ENCODE data around the gene TLK1.

The TLK1 gene

DNA sequence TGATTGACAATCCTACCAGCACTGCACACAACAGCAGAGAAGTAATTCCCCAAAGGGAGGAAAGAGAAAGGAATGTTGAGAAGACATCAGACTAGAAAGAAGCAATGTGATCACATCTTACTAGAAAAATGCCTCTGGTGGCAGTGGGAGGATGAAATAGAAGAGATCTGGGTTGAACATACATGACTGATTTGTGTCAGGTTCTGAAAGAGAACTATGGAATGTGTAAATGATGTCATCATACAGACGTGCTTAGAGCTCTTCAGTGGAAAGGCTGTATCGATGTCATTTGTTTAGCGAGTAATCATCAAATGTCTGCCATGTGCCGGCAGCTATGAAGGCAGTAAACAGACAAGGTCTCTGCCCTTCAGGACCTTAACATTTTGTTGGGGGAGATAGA lies 206.8 kb downstream of the TLK1 start:
- DNase-seq, result no peak

GRCh38 chr2:170950221-170950761 lies 210.4 kb downstream of the TLK1 start:
- no peak for DNase-seq

DNA sequence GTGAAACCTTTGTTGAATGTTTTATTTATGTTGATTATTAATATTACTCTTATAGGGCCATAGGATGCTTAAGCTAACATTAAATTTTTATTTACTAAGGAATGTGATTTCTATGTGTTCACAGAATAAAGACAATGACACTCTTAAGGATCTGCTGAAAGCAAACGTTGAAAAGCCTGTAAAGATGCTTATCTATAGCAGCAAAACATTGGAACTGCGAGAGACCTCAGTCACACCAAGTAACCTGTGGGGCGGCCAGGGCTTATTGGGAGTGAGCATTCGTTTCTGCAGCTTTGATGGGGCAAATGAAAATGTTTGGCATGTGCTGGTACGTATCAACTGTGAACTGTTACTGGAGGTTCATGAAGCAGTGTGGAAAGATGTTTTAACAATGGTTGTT lies 211.3 kb downstream of the TLK1 start:
- no peak for DNase-seq

DNA sequence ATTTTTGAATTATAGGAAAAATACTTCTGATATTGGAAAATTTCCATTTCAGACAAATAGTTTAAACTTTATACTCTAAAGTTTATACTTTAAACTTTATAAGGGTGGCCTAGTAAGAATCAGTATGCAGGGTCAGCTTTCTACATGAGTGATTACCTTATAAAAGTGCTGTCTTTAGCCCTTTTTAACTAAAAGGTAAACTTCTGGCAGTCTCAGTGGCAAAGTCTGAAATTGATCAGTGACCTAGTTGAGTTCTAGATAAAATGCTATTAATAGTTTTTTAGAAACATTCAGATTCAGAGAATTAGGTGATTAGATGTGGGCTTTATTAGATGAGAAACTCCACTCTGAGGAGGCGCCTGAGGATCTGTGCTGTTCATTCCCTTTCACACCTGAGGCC lies 216.1 kb downstream of the TLK1 start:
- DNase-seq, result no peak

DNA sequence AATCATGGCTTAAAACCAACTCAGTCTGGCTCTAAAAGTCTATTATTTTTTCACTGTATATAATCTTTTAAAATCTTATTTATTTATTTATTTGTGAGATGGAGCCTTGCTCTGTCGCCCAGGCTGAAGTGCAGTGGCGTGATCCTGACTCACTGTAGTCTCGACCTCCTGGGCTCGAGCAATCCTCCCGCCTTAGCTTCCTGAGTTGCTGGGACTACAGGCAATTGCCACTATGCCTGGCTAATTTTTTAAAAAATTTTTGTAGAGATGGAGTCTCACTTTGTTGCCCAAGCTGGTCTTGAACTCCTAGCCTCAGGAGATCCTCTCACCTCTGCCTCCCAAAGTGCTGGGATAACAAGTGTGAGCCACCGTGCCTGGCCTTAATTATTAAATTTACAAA lies 217.1 kb downstream of the TLK1 start:
- no peak for DNase-seq

DNA sequence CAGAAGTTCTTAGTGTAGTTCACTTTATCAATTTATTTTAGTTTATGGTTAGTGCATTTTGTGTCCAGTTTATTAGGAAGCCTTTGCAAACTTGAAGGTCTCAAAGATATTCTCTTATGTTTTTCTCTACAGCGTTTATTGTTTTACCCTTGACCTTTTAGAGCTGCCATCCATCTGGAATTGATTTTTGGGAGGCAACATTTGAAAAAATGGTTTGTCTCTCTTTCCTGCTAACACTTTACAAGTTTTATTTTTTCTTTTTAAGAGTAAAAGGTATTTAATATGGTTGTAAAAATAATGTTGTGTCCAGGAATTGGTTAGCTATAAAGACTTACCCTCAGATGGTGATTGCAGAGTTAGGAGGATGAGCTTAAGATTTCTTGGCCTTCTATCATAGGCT lies 217.7 kb downstream of the TLK1 start:
- no peak for DNase-seq

GRCh38 chr2:170942615-170943014 lies 218.1 kb downstream of the TLK1 start:
- DNase-seq, result no peak

All from Kasumi-1 (cell line).